Measurements from ENCODE around the gene ST3GAL5.

Gene ST3GAL5

DNA sequence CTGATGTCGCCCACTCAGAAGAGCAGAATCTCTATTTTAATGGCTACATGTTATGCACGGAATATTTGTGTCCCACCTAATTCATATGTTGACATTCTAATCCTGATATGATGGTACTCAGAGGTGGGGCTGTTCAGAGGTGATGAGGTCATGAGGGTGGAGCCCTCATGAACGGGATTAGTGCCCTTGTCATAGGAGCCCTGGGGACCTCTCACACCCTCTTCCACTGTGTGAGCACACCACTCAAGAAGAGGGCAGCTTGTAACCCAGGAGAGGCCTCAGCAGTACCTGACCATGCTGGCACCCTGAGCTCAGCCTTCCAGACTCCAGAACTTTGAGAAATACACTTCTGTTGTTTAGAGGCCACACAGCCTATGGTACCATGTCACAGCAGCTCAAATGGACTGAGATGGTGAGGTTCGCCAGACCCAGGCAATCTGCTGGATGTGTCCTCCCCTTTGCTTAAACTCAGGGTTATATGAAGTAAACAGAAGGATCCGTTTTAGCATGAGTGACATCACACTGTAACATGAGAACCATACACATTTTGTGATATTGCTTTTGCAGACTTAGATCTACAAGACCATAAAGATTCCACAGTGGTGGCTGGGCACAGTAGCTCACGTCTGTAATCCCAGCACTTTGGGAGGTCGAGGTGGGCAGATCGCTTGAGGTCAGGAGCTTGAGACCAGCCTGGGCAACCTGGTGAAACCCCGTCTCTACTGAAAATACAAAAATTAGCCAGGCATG lies 86.3 kb downstream of the ST3GAL5 start:
- no peak for DNase-seq

- no peak for DNase-seq
Measured at GRCh38 chr2:85801871-85802270, 86.9 kb downstream of the ST3GAL5 start.

- no peak for DNase-seq
Measured at GRCh38 chr2:85800586-85800985, 88.2 kb downstream of the ST3GAL5 start.

DNA sequence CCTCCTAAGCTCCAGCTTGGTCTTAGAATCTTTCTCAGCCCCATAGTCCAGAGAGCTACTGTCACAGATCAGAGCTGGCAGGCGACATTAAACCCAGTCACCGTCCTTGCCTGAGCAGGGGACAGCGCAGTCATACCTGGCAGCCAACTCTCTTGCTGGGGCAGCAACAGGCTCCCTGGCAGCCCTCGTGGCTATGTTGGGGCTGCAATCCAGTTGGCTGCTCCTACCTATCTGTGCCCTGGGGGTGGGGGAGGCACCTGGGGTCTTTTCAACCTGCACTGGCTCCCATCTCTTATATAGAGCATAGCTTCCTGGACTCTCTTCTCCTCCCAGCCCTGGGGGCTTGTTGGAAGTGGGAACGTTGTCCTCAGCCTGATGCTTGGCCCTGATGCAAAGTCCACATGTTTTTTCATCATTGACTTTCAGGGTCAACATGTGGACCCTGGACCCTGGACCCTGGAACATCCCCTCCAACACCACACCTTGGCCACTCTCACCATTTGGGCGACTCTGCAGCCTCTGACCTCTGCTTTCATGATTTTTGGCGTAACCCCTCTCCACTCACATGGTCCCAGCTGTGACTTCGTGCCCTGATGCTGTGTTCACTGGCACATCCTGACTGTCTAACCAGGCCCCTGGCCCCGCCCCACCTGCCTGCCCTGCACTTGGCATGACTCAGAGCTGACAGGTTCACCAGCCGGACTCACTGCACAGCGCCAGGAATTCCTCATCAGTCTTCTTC lies 89.4 kb downstream of the ST3GAL5 start:
- DNase-seq: no peak

DNA sequence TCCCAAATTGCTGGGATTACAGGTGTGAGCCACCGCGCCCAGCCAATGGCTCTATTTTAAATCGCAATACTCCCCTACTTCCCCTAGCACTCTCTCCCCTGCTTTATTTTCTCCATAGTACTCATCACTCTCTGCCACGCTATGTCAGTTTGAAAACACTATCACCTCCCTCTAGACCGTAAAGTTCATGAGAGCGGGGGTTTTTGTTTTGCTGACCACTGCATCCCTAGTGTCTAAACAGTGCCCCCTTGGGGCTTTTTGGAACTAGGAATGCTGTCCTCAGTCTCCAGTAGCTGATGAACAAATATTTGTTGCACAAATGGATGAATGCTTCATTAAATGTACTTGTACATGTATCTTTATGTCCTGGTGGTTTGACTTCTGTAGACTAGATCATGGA lies 90.9 kb downstream of the ST3GAL5 start:
- no peak for DNase-seq

DNA sequence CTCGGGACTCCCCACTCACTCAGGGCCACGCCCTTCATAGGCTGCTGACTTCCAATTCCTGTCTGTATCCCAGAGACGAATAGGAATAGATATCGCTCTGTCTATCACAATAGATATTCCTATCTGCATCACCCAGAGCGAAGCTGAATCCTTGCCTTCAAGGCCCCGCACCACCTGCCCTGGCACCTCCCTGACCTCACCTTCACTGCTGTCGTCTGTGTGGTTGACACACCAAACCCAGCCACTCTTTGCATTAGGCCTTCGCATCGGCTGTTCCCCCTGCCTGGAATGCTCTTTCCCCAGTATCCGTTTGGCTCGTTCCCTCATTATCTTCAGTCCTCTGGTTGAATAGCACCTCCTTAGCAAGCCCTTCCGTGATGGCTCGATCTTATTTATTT lies 91.5 kb downstream of the ST3GAL5 start:
- no peak for DNase-seq

DNA sequence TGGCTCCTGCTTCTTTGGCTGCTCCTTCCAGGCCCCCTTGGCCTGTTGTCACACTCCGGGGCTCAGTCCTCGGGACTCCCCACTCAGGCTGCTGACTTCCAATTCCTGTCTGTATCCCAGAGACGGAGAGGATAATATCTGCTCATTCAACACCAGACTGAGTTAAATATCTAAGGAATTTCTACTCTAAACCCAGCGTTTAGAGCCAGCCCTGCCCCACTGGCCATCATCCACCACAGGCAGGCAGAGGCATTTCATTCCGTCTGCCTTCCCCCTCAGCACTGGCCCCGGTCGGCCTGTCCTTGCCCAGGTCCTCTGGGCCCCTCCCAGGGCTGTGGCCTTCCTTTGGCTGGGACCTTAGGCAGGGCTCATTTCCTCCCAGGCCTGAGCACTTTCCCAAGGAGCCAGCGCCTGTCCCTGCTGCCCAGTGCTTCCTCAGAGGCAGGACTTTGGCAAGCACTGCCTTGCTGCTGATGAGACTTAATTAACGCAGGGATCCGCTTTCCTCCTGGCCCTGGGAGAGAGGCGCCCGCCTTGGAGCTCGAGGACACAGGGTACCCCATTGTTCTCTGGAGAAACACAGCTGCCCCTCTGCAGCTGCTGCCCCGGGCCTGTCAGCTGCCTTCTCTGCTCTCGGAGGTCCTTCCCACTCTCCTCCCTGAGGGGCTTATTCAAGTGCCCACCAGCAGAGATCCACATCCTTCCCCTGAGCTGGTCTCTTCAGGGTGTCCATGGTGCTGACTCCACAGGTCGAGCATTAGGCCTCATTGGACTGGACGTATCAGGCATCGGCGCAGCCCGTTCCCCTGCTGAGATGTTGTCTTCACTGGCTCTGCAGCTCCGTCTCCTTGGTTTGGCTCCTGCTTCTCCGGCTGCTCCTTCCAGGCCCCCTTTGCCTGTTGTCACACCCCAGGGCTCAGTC lies 92.2 kb downstream of the ST3GAL5 start:
- no peak for DNase-seq

DNA sequence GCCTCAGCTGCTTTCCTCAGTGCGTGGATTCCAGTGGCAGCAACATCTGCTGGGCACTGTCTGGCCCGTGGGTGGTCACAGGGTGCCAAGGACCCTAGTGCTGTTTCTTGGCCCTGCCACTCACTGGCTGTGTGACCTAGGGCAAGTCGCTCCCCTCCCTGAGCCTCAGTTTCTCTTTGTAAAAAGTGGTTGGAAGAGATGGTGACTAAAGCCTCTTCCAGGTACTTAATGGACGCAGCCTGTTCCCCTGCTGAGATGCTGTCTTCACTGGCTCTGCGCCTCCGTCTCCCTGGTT lies 92.8 kb downstream of the ST3GAL5 start:
- no peak for DNase-seq

- DNase-seq: no peak
Measured at GRCh38 chr2:85795331-85796045, 93.3 kb downstream of the ST3GAL5 start.

- DNase-seq: peak; percentile 79
Measured at GRCh38 chr2:85794491-85795121, 94.2 kb downstream of the ST3GAL5 start.

GRCh38 chr2:85794038-85794441 lies 94.8 kb downstream of the ST3GAL5 start:
- no peak for DNase-seq

GRCh38 chr2:85793584-85793983 lies 95.2 kb downstream of the ST3GAL5 start:
- DNase-seq: no peak

DNA sequence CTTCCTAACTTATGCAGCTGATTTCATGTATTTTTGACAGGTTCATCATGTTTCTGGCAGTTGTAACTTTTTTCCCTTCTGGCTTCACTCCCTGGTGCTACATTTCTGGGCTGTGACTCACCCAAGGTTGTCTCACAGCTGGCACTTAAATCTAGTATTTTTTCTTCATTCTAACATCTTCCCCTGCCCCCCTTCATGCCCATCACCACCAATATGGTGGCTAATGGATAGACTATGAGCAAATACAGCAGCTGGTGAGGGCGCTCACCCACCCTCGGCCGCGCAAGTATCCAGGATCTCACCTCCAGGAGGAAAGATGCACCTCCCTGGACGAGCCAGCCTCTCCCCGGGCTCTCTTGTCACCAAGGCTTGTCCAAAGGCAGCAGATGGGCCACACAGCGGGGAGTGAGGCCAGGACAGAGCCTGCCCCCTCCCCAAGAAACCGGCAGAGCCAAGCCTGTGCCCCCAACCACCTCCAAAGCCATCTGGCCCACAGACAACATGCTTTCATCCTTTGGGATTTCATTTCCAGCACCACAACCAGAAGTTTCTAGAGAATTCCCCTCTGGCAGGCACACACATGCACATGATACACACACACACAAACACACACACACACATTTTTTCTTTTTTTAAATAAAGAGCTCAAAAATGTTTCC lies 95.9 kb downstream of the ST3GAL5 start:
- peak; percentile 91 for DNase-seq

GRCh38 chr2:85791704-85792565 lies 96.9 kb downstream of the ST3GAL5 start:
- no peak for DNase-seq

GRCh38 chr2:85790499-85791188 lies 98.1 kb downstream of the ST3GAL5 start:
- DNase-seq: no peak

- peak; percentile 23 for DNase-seq
Measured at GRCh38 chr2:85790032-85790431, 98.8 kb downstream of the ST3GAL5 start.

DNA sequence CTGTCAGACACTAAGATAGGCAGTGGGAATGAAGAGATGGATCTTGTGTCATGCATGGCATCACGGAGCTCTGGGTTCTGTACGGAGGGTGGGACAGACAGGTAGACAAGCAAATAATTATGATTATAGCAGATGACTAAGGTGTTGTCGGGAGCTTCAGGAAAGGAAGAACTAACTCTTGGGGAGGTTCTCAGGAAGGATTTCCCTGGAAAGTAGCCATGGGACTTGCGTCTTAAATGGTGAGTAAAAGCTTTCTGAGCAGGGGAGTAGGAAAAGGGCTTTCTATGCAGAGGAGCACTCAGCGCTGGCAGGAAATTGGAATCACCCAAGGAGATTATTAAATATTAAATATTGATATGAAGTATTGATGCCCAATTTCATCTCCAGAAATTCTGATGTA lies 99.5 kb downstream of the ST3GAL5 start:
- no peak for DNase-seq

GRCh38 chr2:85788603-85789002 lies 100.2 kb downstream of the ST3GAL5 start:
- DNase-seq: no peak

DNA sequence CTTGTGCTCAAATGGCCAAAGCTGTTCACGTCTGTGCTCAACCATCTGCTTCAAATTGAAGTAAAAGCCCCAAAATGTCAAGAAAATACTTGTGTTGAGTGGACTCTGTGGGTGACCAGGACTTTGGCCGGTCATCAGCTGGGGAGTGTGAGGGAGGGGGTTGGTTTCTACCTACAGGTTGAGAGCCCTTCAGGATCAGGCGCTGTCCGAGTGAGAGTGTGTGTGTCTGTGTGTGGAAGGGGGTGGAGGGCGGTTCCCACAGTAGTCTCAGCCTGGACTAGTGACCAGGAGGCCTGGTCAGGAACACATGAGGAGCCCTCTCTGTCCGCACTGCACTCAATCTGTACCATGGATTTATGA lies 100.8 kb downstream of the ST3GAL5 start:
- no peak for DNase-seq

GRCh38 chr2:85787282-85787980 lies 101.4 kb downstream of the ST3GAL5 start:
- DNase-seq: no peak
